AG04450 (cell line): ENCODE measurements around the gene TSPAN31. TPM values are rescaled to one million over a fixed set of nuclear protein-coding genes. Genes with fewer than 3 reads are reported as not detected.

Experiments used
- CTCF ChIA-PET: fragments of 300-600, 350-600 bp; formaldehyde crosslinking; extraction: SDS; loops from one replicate; lab custom pipeline; 2022; ENCODE audit warnings: antibody characterized with exemption, inconsistent platforms; lab: Charles Lee
- POLR2A ChIA-PET: fragments of 350-600 bp; formaldehyde crosslinking; extraction: SDS; loops from one replicate; lab custom pipeline; 2021; ENCODE audit warnings: antibody characterized with exemption, inconsistent platforms; lab: Yijun Ruan, JAX
- DNase-seq: peaks from one replicate; pipeline ENCODE4 v3.0.0-alpha.2; 2011; ENCODE audit warnings: low read depth, low spot score
- H3K27ac ChIP-seq: one replicate; pipeline ENCODE4 v1.5.1; 2012; ENCODE audit warnings: low read depth, low read length, control low read depth
- H3K27me3 ChIP-seq: one replicate; pipeline ENCODE4 v1.6.0; 2012; ENCODE audit warnings: low read length; ENCODE audit not compliant: control insufficient read depth, insufficient read depth
- H3K4me3 ChIP-seq: 2 replicates; pipeline ENCODE4 v1.5.1; 2011; ENCODE audit warnings: mild to moderate bottlenecking, low read depth, low read length, control low read depth
- H3K9me3 ChIP-seq: 2 replicates; pipeline ENCODE4 v1.5.1; 2012; ENCODE audit warnings: low read length; ENCODE audit not compliant: control insufficient read depth, insufficient read depth
- CTCF ChIP-seq: IDR thresholded peaks from 2 replicates; pipeline ENCODE4 v1.5.1; 2011; ENCODE audit warnings: low read depth, low read length, control low read depth, inconsistent platforms
- polyA minus RNA-seq: library from RNA; depleted of rRNA, polyadenylated mRNA; stranded (reverse); fragments of >200 nt; gene quantifications from 2 replicates; pipeline ENCODE4 v1.2.3, GENCODE V29; 2011; rRNA and poly(A)+ RNA removed
- polyA plus RNA-seq: library from polyadenylated mRNA; depleted of rRNA; stranded (reverse); fragments of >200 nt; gene quantifications from 2 replicates; pipeline ENCODE4 v1.2.3, GENCODE V29; 2011; rRNA removed

Gene TSPAN31
- polyA plus RNA-seq (32.7 and 45.9 TPM in 2 replicates), polyA minus RNA-seq (38.6 and 54.6 TPM in 2 replicates)

- CTCF ChIA-PET = interaction anchor here (0.8 to 2.4 kb wide), 3 partner anchors 11 to 152 kb away, joined by 3 to 10 read pairs (median 9); no protein-coding TSS in a partner anchor
- POLR2A ChIA-PET = interaction anchor here (0.6 to 2.5 kb wide), 7 partner anchors 9 to 353 kb away, joined by 3 to 8 read pairs (median 3); partner anchors contain the start of genes EEF1AKMT3 and METTL1
- DNase-seq = peak; percentile 96
- Histone ChIP-seq H3K27ac (peak within 1 kb of the TSS; percentile 97), H3K9me3 (no peaks in the 10 kb centered on the region), H3K27me3 (peaks cover 24% of the 10 kb centered on the region), H3K4me3 (peak within 1 kb of the TSS; percentile 94)
- TF ChIP-seq CTCF = no peak
These were observed at the start of gene TSPAN31 for GRCh38 chr12:57744777-57745484. Gene TSPAN31 (plus strand): TSS chr12:57745039. CDS start chr12:57745155, 116 bp downstream.

- no peak for TF ChIP-seq CTCF
- no peak for DNase-seq
- Histone ChIP-seq H3K27ac (no peak overlapping the region), H3K4me3 (no peak overlapping the region), H3K27me3 (no peaks in the 10 kb centered on the region), H3K9me3 (no peaks in the 10 kb centered on the region)
- POLR2A ChIA-PET = no interaction called here
- CTCF ChIA-PET = no interaction called here
These were observed 48.9 kb upstream of the TSPAN31 start for GRCh38 chr12:57695770-57696432.

GRCh38 chr12:57697076-57697475, 47.8 kb upstream of the TSPAN31 start:
- no peaks in the 10 kb centered on the region for H3K27me3 ChIP-seq
- no peak for TF ChIP-seq CTCF
- no peak overlapping the region for H3K27ac ChIP-seq
- no peak for DNase-seq
- H3K4me3 ChIP-seq = no peak overlapping the region
- POLR2A ChIA-PET = no interaction called here
- no peaks in the 10 kb centered on the region for H3K9me3 ChIP-seq
- CTCF ChIA-PET = no interaction called here

- Histone ChIP-seq H3K27me3 (no peaks in the 10 kb centered on the region), H3K4me3 (no peak overlapping the region), H3K9me3 (no peaks in the 10 kb centered on the region), H3K27ac (no peak overlapping the region)
- POLR2A ChIA-PET = no interaction called here
- CTCF ChIA-PET = no interaction called here
- no peak for TF ChIP-seq CTCF
- DNase-seq = no peak
These were observed 46.4 kb upstream of the TSPAN31 start for GRCh38 chr12:57698414-57698813.

- no peak for DNase-seq
- ChIA-PET CTCF (interaction anchor here (0.6 kb wide), 1 partner anchor 27 kb away, joined by 3 read pairs; no protein-coding TSS in a partner anchor), POLR2A (interaction anchor here (0.7 kb wide), 1 partner anchor 26 kb away, joined by 13 read pairs; no protein-coding TSS in a partner anchor)
- no peak overlapping the region for H3K4me3 ChIP-seq
- no peaks in the 10 kb centered on the region for H3K27me3 ChIP-seq
- no peak for TF ChIP-seq CTCF
- H3K9me3 ChIP-seq = no peaks in the 10 kb centered on the region
- no peak overlapping the region for H3K27ac ChIP-seq
These were observed 44.5 kb upstream of the TSPAN31 start for GRCh38 chr12:57700317-57700716.
